GM23338 (cell line): Measurements from ENCODE around the gene BAG2.

ENCODE experiments used
- CREB1 ChIP-seq: fragments of 250-450 bp; sonication (Bioruptor Pico); IDR thresholded peaks from 2 replicates; pipeline ENCODE4 v1.5.0; 2020; ENCODE audit warnings: low read depth, mild to moderate bottlenecking, moderate library complexity
- CTCF ChIP-seq, 2 experiments: fragments of 200-600 bp in 1 of 2; sonication (generic) in 1 of 2; conservative IDR thresholded peaks; 2 replicates each; pipeline versions ENCODE4 v1.5.1 to v1.6.1; 2016 to 2017; ENCODE audit warnings: antibody characterized with exemption in 2 of 2, low read depth in 2 of 2, mild to moderate bottlenecking in 2 of 2, moderate library complexity in 1 of 2
- ETS1 ChIP-seq: IDR thresholded peaks from 2 replicates; pipeline ENCODE4 v1.6.1; 2016; ENCODE audit warnings: antibody characterized with exemption
- EZH2 ChIP-seq: fragments of 200-600 bp; sonication (generic); IDR thresholded peaks from one replicate; pipeline ENCODE4 v1.8.0; 2017; ENCODE audit warnings: antibody characterized with exemption, mild to moderate bottlenecking, low read depth; ENCODE audit not compliant: unreplicated experiment
- EZH2phosphoT487 ChIP-seq: fragments of 200-600 bp; sonication (generic); IDR thresholded peaks from one replicate; pipeline ENCODE4 v1.8.1; 2018; ENCODE audit warnings: antibody characterized with exemption; ENCODE audit not compliant: unreplicated experiment
- JUNB ChIP-seq: IDR thresholded peaks from one replicate; pipeline ENCODE4 v1.6.1; 2016; ENCODE audit warnings: antibody characterized with exemption; ENCODE audit not compliant: unreplicated experiment
- NANOG ChIP-seq: IDR thresholded peaks from 2 replicates; pipeline ENCODE4 v1.6.1; 2016; ENCODE audit warnings: antibody characterized with exemption, borderline replicate concordance
- POLR2AphosphoS5 ChIP-seq: IDR thresholded peaks from 2 replicates; pipeline ENCODE4 v1.6.1; 2016; ENCODE audit warnings: antibody characterized with exemption, low read depth
- REST ChIP-seq: IDR thresholded peaks from one replicate; pipeline ENCODE4 v1.6.1; 2018; ENCODE audit warnings: antibody characterized with exemption; ENCODE audit not compliant: unreplicated experiment
- STAT1 ChIP-seq: IDR thresholded peaks from one replicate; pipeline ENCODE4 v1.6.1; 2016; ENCODE audit warnings: antibody characterized with exemption; ENCODE audit not compliant: unreplicated experiment
- ZNF331 ChIP-seq: fragments of 250-450 bp; sonication (Bioruptor Pico); IDR thresholded peaks from 2 replicates; pipeline ENCODE4 v1.5.0; 2020; ENCODE audit warnings: low read depth, mild to moderate bottlenecking, moderate library complexity

- TF ChIP-seq CTCF (conservative IDR thresholded peaks at IDR 0.05; ENCODE audit: low read depth in 2 of 2) (no peak), POLR2AphosphoS5 (no peak), REST (no peak), EZH2 (no peak), CREB1 (CRISPR knock-in tag) (no peak), ZNF331 (no peak), EZH2phosphoT487 (no peak), ETS1 (no peak), JUNB (no peak), STAT1 (no peak), NANOG (no peak)
These were observed 11.2 kb downstream of the BAG2 start for GRCh38 chr6:57183336-57183735.
